Measurements from ENCODE around the gene MAPRE2.

Gene MAPRE2

DNA sequence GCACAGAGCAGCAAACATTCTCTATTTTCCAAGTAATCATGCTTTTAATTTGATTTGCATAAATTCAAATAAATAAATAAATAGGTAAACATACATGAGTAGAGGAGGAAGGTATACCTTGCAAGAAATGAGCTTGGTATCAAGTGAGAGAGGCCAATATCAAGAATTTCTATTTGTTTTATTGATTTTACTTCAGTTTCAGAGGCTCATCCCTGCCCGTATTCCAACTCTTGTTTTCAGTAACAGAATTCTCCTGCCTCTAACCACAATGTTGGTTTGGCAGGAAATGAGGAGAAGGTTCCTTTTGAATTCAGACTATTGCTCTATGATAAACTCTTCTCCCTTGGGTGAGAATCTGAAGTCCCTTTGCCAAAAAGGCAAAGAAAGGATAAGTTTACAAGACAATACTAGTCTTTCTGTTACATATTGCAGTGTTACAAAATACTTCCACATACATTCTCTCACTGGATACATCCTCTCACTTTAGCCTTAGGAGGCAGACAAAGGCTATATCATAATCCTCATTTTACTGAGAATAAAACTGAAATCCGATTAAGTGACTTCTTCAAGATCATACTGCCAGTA is 131.3 kb downstream of the MAPRE2 start:
- no peak for DNase-seq
- no peak overlapping the region for H3K4me3 ChIP-seq (ENCODE audit: low read depth, low read length)
- no peak overlapping the region for H3K27ac ChIP-seq
- H3K9me3 ChIP-seq (ENCODE audit: severe bottlenecking): no peaks in the 10 kb centered on the region
- H3K36me3 ChIP-seq: no peaks in the 10 kb centered on the region
- no peak for TF ChIP-seq CTCF (IDR thresholded peaks at IDR 0.05; ENCODE audit: low read depth, low read length)
- H3K27me3 ChIP-seq (ENCODE audit: insufficient read depth, low read depth, severe bottlenecking): no peaks in the 10 kb centered on the region

- no peaks in the 10 kb centered on the region for H3K9me3 ChIP-seq (ENCODE audit: severe bottlenecking)
- no peaks in the 10 kb centered on the region for H3K27me3 ChIP-seq (ENCODE audit: insufficient read depth, low read depth, severe bottlenecking)
- H3K36me3 ChIP-seq: no peaks in the 10 kb centered on the region
- DNase-seq: peak; percentile 65
- no peak overlapping the region; the same call in 1 of the 2 replicates for H3K27ac ChIP-seq
- H3K4me3 ChIP-seq (ENCODE audit: low read depth, low read length): no peak overlapping the region
- TF ChIP-seq CTCF (IDR thresholded peaks at IDR 0.05; ENCODE audit: low read depth, low read length): no peak
Observed at GRCh38 chr18:35174093-35174731, 133.0 kb downstream of the MAPRE2 start.

DNA sequence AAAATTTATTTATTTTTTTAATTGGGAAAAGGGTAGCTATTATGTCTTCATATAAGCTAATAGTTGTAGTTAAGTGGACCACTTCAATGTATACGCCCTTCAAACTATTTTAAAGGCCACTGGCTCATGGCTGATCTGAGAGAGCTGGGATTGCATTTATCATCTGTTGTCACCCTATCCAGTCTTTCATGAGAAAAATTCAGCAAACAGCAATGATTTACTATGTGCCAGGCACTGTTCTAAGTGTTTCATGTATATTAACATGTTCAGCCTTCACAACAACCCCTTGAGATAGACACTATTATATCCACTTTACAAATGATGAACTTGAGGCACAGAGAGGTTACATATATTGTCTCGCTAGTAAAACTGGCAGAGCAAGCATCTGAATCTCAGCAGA is 133.5 kb downstream of the MAPRE2 start:
- Histone ChIP-seq H3K27me3 (ENCODE audit: insufficient read depth, low read depth, severe bottlenecking) (no peaks in the 10 kb centered on the region), H3K4me3 (ENCODE audit: low read depth, low read length) (no peak overlapping the region), H3K9me3 (ENCODE audit: severe bottlenecking) (no peaks in the 10 kb centered on the region), H3K36me3 (no peaks in the 10 kb centered on the region), H3K27ac (no peak overlapping the region; the same call in 1 of the 2 replicates)
- no peak for TF ChIP-seq CTCF (IDR thresholded peaks at IDR 0.05; ENCODE audit: low read depth, low read length)
- no peak for DNase-seq

DNA sequence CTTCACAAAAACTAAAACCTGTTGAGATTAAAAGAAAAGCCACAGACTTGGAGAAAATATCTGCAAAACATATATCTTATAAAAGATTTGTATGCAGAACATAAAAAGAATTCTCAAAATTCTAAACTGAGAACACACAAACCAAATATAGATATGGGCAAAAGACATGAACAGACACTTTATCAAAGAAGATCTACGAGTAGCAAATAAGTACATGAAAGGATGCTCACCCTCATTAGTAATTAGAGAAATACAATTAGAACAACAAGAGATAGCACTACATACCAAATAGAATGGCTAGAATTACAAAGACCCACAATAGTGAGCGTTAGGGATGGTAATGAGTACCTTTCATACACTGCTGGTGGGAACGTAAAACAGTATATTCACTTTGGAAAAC is 135.7 kb downstream of the MAPRE2 start:
- H3K4me3 ChIP-seq (ENCODE audit: low read depth, low read length): no peak overlapping the region
- DNase-seq: no peak
- H3K27ac ChIP-seq: no peak overlapping the region
- H3K27me3 ChIP-seq (ENCODE audit: insufficient read depth, low read depth, severe bottlenecking): no peaks in the 10 kb centered on the region
- H3K36me3 ChIP-seq: no peaks in the 10 kb centered on the region
- no peak for TF ChIP-seq CTCF (IDR thresholded peaks at IDR 0.05; ENCODE audit: low read depth, low read length)
- H3K9me3 ChIP-seq (ENCODE audit: severe bottlenecking): no peaks in the 10 kb centered on the region

GRCh38 chr18:35178260-35178659 is 137.0 kb downstream of the MAPRE2 start:
- no peaks in the 10 kb centered on the region for H3K36me3 ChIP-seq
- no peak overlapping the region for H3K27ac ChIP-seq
- H3K4me3 ChIP-seq (ENCODE audit: low read depth, low read length): no peak overlapping the region
- H3K27me3 ChIP-seq (ENCODE audit: insufficient read depth, low read depth, severe bottlenecking): no peaks in the 10 kb centered on the region
- TF ChIP-seq CTCF (IDR thresholded peaks at IDR 0.05; ENCODE audit: low read depth, low read length): no peak
- DNase-seq: no peak
- H3K9me3 ChIP-seq (ENCODE audit: severe bottlenecking): no peaks in the 10 kb centered on the region

DNA sequence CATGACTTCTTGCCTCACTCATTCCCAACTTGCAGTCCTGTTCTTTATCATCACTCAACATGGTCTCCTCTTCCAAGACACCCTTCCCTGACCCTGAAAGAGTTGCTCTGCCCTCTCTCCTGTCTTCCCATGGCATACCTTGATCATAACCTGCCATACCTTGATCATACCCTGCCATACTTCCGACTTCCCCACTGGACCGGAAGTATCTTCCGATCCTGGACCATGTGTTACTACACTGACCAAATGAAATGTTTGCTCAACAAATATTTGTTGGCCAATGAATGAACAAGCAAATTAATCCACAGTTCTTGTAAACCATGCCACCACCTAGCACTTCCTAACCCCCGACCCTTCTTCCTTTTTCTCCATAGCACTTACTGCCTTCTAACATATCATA is 138.7 kb downstream of the MAPRE2 start:
- DNase-seq: no peak
- Histone ChIP-seq H3K9me3 (ENCODE audit: severe bottlenecking) (no peaks in the 10 kb centered on the region), H3K4me3 (ENCODE audit: low read depth, low read length) (no peak overlapping the region), H3K27me3 (ENCODE audit: insufficient read depth, low read depth, severe bottlenecking) (no peaks in the 10 kb centered on the region), H3K36me3 (no peaks in the 10 kb centered on the region), H3K27ac (no peak overlapping the region)
- TF ChIP-seq CTCF (IDR thresholded peaks at IDR 0.05; ENCODE audit: low read depth, low read length): no peak
